ENCODE results near the gene FGGY. TPM values are rescaled to one million over a fixed set of nuclear protein-coding genes. Genes with fewer than 3 reads are reported as not detected.
"Not testable (repeated sequence)": the region's sequence is repeated elsewhere in the genome, so short reads cannot be mapped to it uniquely, and the experiment has no call there.

FGGY gene
- total RNA-seq, 1 experiment from 2014 or later, result 14.6 TPM

- Histone ChIP-seq H3K4me2 (ENCODE audit: insufficient read depth, insufficient read length, low read length) (no peak overlapping the region), H3T11ph (ENCODE audit: low read length) (no peak overlapping the region), H4K20me1 (ENCODE audit: control insufficient read depth, insufficient read depth, insufficient read length) (no peaks in the 10 kb centered on the region), H3K79me2 (ENCODE audit: insufficient read depth, low read length) (no peaks in the 10 kb centered on the region), H3K4me1 (ENCODE audit: insufficient read depth, low read length) (no peaks in the 10 kb centered on the region; the same call in 1 of the 2 replicates), H4K91ac (ENCODE audit: insufficient read length, low read depth, low read length) (no peak overlapping the region), H2BK120ac (ENCODE audit: low read depth, low read length, poor library complexity, severe bottlenecking) (no peak overlapping the region), H3K79me1 (ENCODE audit: insufficient read depth, low read depth, low read length, poor library complexity, severe bottlenecking) (no peaks in the 10 kb centered on the region), H4K5ac (ENCODE audit: insufficient read length, low read depth, low read length) (no peak overlapping the region), H3K27ac (ENCODE audit: insufficient read length, low read depth, low read length) (no peak overlapping the region), H3K18ac (ENCODE audit: insufficient read length, low read depth, low read length) (no peak overlapping the region), H3K56ac (ENCODE audit: insufficient read length, low read depth, low read length) (no peak overlapping the region), H3K9ac (ENCODE audit: extremely low read depth, insufficient read length, low read length) (no peak overlapping the region), H2BK5ac (ENCODE audit: insufficient read length, low read length) (no peak overlapping the region), H2BK20ac (ENCODE audit: low read depth, low read length, poor library complexity, severe bottlenecking) (no peak overlapping the region), H3K23me2 (ENCODE audit: insufficient read length, low read depth, low read length, poor library complexity, severe bottlenecking) (no peaks in the 10 kb centered on the region), H2BK12ac (ENCODE audit: insufficient read length, low read depth, low read length) (no peak overlapping the region), H4K8ac (replicated peaks; ENCODE audit: insufficient read length, low read depth, low read length) (no peak overlapping the region), H3K23ac (ENCODE audit: insufficient read length, low read depth, low read length) (no peak overlapping the region), H2AK5ac (ENCODE audit: insufficient read length, low read length) (no peak overlapping the region), H3K9me3 (ENCODE audit: control insufficient read depth, low read depth, low read length) (no peaks in the 10 kb centered on the region), H3K4ac (ENCODE audit: low read depth, low read length) (no peak overlapping the region), H3K14ac (ENCODE audit: insufficient read depth, low read length) (no peak overlapping the region), H3K27me3 (ENCODE audit: insufficient read depth, low read length) (no peaks in the 10 kb centered on the region), H2AFZ (ENCODE audit: low read length) (no peak overlapping the region), H2BK15ac (ENCODE audit: low read depth, low read length) (no peak overlapping the region)
- TF ChIP-seq, protein P1, sequence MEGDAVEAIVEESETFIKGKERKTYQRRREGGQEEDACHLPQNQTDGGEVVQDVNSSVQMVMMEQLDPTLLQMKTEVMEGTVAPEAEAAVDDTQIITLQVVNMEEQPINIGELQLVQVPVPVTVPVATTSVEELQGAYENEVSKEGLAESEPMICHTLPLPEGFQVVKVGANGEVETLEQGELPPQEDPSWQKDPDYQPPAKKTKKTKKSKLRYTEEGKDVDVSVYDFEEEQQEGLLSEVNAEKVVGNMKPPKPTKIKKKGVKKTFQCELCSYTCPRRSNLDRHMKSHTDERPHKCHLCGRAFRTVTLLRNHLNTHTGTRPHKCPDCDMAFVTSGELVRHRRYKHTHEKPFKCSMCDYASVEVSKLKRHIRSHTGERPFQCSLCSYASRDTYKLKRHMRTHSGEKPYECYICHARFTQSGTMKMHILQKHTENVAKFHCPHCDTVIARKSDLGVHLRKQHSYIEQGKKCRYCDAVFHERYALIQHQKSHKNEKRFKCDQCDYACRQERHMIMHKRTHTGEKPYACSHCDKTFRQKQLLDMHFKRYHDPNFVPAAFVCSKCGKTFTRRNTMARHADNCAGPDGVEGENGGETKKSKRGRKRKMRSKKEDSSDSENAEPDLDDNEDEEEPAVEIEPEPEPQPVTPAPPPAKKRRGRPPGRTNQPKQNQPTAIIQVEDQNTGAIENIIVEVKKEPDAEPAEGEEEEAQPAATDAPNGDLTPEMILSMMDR (conservative IDR thresholded peaks at IDR 0.05), result no peak
- H3K27ac Mint-ChIP-seq, result no peak overlapping the region
- H3K36me3 Mint-ChIP-seq (ENCODE audit: insufficient read depth in 1 of 3, low read depth in 3 of 3), result peaks cover 0 to 14% (median 2%) of the 10 kb centered on the region in 3 experiments; a peak in 5 of 7 replicates
- no peak for DNase-seq
- H3K9me3 Mint-ChIP-seq, result peaks cover 0 to 12% of the 10 kb centered on the region in 2 experiments; a peak in 4 of 5 replicates
- no peak overlapping the region for H3K4me3 Mint-ChIP-seq
- peaks cover 2 to 4% of the 10 kb centered on the region in 2 experiments; a peak in 1 of 4 replicates for H3K4me1 Mint-ChIP-seq
- H3K27me3 Mint-ChIP-seq (ENCODE audit: low read depth), result no peaks in the 10 kb centered on the region; the same call in 1 of the 2 replicates
These were observed 235.2 kb downstream of the FGGY start for GRCh38 chr1:59532102-59532501.

GRCh38 chr1:59538476-59538875 lies 241.6 kb downstream of the FGGY start:
- not testable (repeated sequence) for H3K27me3 ChIP-seq (ENCODE audit: insufficient read depth, low read length); H4K91ac ChIP-seq (ENCODE audit: insufficient read length, low read depth, low read length); H3K18ac ChIP-seq (ENCODE audit: insufficient read length, low read depth, low read length); H3K4me1 Mint-ChIP-seq; H3K27me3 Mint-ChIP-seq (ENCODE audit: low read depth); H3K9me3 ChIP-seq (ENCODE audit: control insufficient read depth, low read depth, low read length); H3K36me3 Mint-ChIP-seq (ENCODE audit: insufficient read depth in 1 of 3, low read depth in 3 of 3); H3K4me2 ChIP-seq (ENCODE audit: insufficient read depth, insufficient read length, low read length); H2BK5ac ChIP-seq (ENCODE audit: insufficient read length, low read length); H3K79me1 ChIP-seq (ENCODE audit: insufficient read depth, low read depth, low read length, poor library complexity, severe bottlenecking); H2AFZ ChIP-seq (ENCODE audit: low read length); H3K23me2 ChIP-seq (ENCODE audit: insufficient read length, low read depth, low read length, poor library complexity, severe bottlenecking); H3K27ac ChIP-seq (ENCODE audit: insufficient read length, low read depth, low read length); H4K5ac ChIP-seq (ENCODE audit: insufficient read length, low read depth, low read length); H3K27ac Mint-ChIP-seq; H2BK15ac ChIP-seq (ENCODE audit: low read depth, low read length); H3K9me3 Mint-ChIP-seq; H4K8ac ChIP-seq (replicated peaks; ENCODE audit: insufficient read length, low read depth, low read length); H2BK20ac ChIP-seq (ENCODE audit: low read depth, low read length, poor library complexity, severe bottlenecking); H3T11ph ChIP-seq (ENCODE audit: low read length); H2BK12ac ChIP-seq (ENCODE audit: insufficient read length, low read depth, low read length); H3K4ac ChIP-seq (ENCODE audit: low read depth, low read length); H3K4me3 Mint-ChIP-seq; H3K23ac ChIP-seq (ENCODE audit: insufficient read length, low read depth, low read length); H3K9ac ChIP-seq (ENCODE audit: extremely low read depth, insufficient read length, low read length); H3K4me1 ChIP-seq (ENCODE audit: insufficient read depth, low read length); DNase-seq; H3K14ac ChIP-seq (ENCODE audit: insufficient read depth, low read length); H3K56ac ChIP-seq (ENCODE audit: insufficient read length, low read depth, low read length); H2BK120ac ChIP-seq (ENCODE audit: low read depth, low read length, poor library complexity, severe bottlenecking); H4K20me1 ChIP-seq (ENCODE audit: control insufficient read depth, insufficient read depth, insufficient read length); H2AK5ac ChIP-seq (ENCODE audit: insufficient read length, low read length); H3K79me2 ChIP-seq (ENCODE audit: insufficient read depth, low read length)
- no CpG with 5 or more reads among the region's 2 CpGs for WGBS (ENCODE audit: extremely low coverage, insufficient read length, low lambda C conversion rate)
